ENCODE measurements around the gene ZNF429. TPM values are rescaled to one million over a fixed set of nuclear protein-coding genes. Genes with fewer than 3 reads are reported as not detected.

ZNF429 gene
- total RNA-seq, 1 donor from 2014 or later = 10.0 TPM

DNA sequence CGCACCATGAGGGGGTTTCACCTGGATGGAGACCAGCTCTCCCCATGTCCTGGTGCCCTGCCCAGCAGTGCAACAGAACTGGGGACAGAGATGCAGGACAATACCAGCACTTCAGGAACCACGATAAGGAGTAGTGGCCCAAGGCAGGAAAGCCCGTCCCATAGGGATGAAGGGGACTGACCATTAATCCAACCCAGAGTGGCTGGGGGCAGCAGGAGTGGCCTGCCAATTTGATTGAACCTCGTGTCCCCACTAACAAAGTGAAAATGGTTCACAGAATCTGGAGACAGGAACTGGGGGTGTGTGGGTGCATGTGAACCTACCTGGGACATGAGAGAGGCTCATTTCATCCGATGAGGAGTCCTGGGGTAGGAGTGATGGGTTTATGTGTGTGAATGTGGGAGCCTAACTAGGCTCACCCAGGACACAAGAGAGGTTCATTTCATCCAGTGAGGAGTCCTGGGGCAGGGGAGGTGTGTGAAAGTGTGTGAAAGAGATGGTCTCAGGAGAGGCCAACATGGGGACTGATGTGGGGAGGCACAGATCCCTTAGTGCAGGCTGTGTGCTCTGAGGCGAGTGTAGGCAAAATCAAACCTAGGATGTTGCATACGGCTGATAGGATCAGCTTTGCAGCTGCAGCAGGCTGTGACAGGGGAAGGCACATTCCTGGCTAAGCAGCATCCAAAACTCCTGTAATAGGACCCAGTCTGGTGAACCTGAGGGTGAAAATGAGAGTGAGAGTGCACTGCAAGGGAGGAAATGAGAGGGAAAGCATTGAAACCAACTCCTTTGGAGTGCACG lies 98.2 kb downstream of the ZNF429 start:
- H3K36me3 ChIP-seq = no peaks in the 10 kb centered on the region
- intact Hi-C loops (cut with micrococcal nuclease) = no loop called here
- no peak for DNase-seq
- peak overlapping the region; percentile 67 for H3K4me3 ChIP-seq
- TF ChIP-seq, protein P1, sequence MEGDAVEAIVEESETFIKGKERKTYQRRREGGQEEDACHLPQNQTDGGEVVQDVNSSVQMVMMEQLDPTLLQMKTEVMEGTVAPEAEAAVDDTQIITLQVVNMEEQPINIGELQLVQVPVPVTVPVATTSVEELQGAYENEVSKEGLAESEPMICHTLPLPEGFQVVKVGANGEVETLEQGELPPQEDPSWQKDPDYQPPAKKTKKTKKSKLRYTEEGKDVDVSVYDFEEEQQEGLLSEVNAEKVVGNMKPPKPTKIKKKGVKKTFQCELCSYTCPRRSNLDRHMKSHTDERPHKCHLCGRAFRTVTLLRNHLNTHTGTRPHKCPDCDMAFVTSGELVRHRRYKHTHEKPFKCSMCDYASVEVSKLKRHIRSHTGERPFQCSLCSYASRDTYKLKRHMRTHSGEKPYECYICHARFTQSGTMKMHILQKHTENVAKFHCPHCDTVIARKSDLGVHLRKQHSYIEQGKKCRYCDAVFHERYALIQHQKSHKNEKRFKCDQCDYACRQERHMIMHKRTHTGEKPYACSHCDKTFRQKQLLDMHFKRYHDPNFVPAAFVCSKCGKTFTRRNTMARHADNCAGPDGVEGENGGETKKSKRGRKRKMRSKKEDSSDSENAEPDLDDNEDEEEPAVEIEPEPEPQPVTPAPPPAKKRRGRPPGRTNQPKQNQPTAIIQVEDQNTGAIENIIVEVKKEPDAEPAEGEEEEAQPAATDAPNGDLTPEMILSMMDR (IDR thresholded peaks at IDR 0.05; ENCODE audit: borderline replicate concordance) = no peak
- peak overlapping the region; percentile 90 for H3K27ac ChIP-seq (replicated peaks)
- no peaks in the 10 kb centered on the region for H3K27me3 ChIP-seq (ENCODE audit: low read depth)
- H3K9me3 ChIP-seq (replicated peaks) = no peaks in the 10 kb centered on the region
- peaks cover 35% of the 10 kb centered on the region for H3K4me1 ChIP-seq

DNA sequence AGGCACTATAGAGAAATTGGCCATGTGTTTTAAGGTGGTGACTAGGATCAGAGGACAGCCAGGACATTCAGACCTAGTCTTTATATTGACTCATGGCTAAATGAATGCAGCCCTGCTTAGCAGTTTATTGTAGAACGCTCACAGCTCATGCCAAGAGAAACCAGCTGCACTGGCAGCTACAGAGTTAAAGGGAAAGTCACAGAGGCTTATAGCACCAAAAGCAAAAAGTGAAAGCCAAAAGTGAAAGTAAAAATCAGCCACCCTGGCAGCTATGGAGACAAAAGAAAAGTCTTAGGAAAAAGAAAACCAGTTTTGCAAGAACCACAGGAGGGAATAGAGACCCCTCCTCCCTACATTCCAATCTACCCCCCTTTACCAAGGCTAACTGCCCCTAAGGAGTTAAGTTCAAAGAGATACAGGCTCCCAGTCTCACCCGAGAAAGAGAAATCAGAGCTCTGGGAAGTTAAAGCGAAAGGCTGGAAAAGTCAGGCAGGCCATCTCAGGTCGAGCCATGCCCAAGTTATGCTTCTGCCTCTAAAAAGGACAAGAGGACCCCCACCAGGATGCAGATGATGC lies 99.0 kb downstream of the ZNF429 start:
- TF ChIP-seq, protein P1 (IDR thresholded peaks at IDR 0.05; ENCODE audit: borderline replicate concordance) = no peak
- H3K4me1 ChIP-seq = peaks cover 35% of the 10 kb centered on the region
- intact Hi-C loops (cut with micrococcal nuclease) = no loop called here
- H3K4me3 ChIP-seq = peak overlapping the region; percentile 67
- no peaks in the 10 kb centered on the region for H3K9me3 ChIP-seq (replicated peaks)
- H3K27ac ChIP-seq (replicated peaks) = peak overlapping the region; percentile 90
- no peaks in the 10 kb centered on the region for H3K36me3 ChIP-seq
- H3K27me3 ChIP-seq (ENCODE audit: low read depth) = no peaks in the 10 kb centered on the region
- no peak for DNase-seq

Other genes with a start within 250 kb of the ZNF429 start
- 4.5 TPM for gene ZNF708, start 176.2 kb upstream of the ZNF429 start, total RNA-seq
- 3.3 TPM for gene ZNF738, start 146.6 kb upstream of the ZNF429 start, total RNA-seq
- gene ZNF493, start 108.5 kb upstream of the ZNF429 start, total RNA-seq = 12.0 TPM